AG08395 (cell line): ENCODE results near the gene MMP12.
A peak's percentile ranks its signal among the peaks of the same experiment; 100 is the strongest.

Source experiments
- DNase-seq: peaks from one replicate; pipeline ENCODE4 v3.0.0; 2012; ENCODE audit warnings: mixed read lengths, low spot score

MMP12 gene

GRCh38 chr11:102850973-102851745 is 23.6 kb downstream of the MMP12 start:
- peak; percentile 93 for DNase-seq

DNA sequence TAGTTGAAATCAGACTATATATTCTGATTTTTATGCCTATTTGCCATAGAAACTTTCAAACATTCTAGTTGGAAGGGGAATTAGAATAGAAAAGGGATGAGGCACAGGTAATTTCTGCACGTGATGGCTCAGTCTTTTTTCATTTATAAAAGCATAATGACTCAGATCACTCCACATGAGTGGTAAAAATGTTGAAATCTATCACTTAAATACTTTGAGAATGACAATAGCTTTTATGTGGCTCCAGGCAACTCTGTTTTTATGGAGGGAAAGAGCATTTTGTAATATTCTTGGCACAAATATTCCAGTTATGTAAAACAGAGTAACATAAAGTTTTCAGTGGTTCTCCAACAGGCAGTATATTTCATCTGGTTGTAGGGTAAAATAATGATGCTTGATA is 25.5 kb downstream of the MMP12 start:
- peak; percentile 49 for DNase-seq

GRCh38 chr11:102846292-102846691 is 28.5 kb downstream of the MMP12 start:
- no peak for DNase-seq

GRCh38 chr11:102843489-102843888 is 31.3 kb downstream of the MMP12 start, which contains the start of gene MMP3:
Gene MMP3, minus strand, starts transcription at chr11:102843609. Its CDS starts 63 bp downstream, at chr11:102843546.
- peak; percentile 72 for DNase-seq

GRCh38 chr11:102842930-102843329 is 31.9 kb downstream of the MMP12 start:
- DNase-seq, result no peak

- no peak for DNase-seq
These were observed 34.8 kb downstream of the MMP12 start for GRCh38 chr11:102840018-102840417.

DNA sequence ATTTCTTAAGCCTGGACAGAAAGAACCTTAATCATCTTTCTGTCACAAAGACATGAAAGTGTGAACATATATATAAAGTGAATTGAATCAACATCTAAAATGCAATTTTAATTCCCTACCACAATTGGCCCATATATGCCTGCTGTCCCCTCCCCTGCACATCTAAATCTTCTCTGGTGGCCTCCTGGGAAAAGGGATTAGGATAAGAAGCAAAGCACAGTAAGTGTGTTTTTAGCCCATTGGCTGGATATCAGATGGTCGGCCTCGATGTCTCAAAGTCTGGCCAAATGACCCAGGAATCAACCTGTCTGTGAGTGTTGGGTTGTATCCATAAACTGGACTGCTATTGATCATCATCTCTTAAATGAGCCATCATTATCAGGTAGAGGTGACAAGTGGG is 37.1 kb downstream of the MMP12 start:
- DNase-seq, result no peak

DNA sequence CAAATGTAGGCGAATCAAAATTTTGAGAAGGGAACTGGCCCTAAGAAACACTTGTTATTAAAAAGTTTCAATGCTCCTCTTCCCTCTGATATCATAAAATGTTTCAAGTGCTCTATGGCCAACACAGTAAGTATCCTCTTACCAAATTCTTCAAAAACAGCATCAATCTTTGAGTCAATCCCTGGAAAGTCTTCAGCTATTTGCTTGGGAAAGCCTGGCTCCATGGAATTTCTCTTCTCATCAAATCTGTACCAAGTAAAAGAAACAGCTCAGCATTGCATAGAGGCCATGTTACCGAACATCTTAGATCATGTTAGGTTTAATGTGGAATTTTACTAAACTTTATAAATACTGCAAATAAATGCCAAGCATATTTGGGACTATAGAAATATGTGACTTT is 37.6 kb downstream of the MMP12 start:
- peak; percentile 6 for DNase-seq

- peak; percentile 60 for DNase-seq
These were observed 38.4 kb downstream of the MMP12 start for GRCh38 chr11:102836290-102836875.

DNA sequence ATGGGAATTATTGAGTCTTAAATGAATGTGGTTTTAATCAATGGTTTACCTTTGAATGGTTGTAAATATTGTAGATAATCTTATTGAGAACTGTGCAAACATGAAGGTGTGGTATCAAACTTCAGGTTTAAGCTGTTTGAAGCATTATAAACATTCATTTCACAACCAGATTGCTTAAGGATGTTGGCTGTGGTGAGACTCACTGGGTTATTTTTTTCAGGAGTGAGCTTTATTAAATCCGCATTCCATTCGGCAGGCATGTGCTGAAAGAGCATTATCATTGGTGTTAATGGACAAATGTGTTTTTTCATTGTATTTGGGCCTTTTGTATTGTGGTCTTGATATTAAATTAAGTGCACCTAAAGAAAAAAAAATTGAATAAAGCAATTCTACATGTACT is 41.1 kb downstream of the MMP12 start:
- peak; percentile 18 for DNase-seq

DNA sequence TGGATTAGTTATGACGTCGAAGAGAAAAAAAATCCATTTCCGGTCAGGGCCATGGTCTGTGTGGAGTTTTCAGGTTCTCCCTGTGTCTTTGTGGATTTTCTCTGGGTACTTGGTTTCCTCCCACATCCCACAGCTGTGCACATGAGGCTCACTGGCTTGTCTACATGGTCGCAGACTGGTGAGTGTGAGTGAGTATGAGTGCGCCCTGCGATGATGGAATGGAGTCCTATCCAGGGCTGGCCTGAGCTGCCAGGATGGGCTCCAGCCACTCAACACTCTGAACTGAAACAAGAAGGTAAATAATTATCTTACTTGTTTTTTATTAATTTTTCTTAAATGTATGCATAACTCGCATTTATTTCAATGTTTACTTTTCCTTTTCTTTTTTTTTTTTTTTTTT is 42.2 kb downstream of the MMP12 start:
- no peak for DNase-seq

GRCh38 chr11:102831489-102832440 is 43.0 kb downstream of the MMP12 start:
- DNase-seq, result peak; percentile 81

GRCh38 chr11:102831128-102831488 is 43.7 kb downstream of the MMP12 start:
- no peak for DNase-seq

GRCh38 chr11:102830001-102830727 is 44.6 kb downstream of the MMP12 start:
- DNase-seq, result peak; percentile 20

DNA sequence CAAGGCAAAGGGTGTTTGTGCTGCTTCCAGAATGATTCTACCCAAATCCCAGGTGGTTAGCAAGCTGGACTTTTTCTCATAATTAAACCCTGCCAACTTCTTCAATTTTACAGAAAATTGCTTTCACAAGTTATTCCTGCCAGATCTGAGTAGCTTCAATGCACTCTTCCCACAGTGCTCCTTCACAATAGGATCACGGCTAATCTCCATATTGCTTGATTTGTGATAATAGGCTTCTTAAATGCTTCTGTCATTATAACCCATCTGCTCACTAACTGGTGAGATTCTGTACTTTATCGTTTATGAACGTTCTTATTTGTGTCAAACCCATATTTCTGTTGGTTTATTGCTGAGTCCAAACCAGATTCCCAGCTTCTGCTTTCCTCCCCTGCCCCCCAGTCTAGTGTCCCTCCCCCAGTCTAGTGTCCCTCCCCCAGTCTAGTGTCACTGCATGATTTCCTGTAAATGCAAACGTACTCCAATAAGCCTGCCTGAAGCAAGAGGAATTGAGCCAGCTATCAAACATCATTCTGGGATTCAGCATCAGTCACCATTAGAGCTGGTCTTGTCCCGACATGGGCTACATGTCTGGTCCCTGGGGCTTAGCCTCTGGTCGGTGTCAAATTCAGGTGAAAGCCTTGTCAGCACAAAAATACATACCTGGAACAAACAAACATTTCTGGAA is 45.3 kb downstream of the MMP12 start:
- DNase-seq, result no peak

DNA sequence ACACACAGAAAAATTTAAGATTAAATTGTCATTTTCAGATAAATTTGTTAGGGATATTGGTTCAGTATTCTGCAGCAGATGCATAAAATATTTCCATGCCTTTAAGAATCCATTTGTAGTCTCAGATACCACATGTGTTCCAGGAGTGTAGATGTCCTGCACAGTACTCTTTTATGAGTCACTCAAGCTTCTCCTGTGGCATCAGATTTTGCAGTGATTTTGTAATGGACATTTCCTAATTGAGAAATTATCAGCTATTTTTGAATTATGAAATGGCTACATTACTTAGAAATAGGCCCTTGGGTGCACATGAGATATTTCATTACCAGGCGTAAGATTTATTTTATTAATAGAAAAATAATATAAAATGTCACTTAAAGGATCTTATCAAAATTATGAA is 50.2 kb downstream of the MMP12 start:
- no peak for DNase-seq

GRCh38 chr11:102819491-102819890 is 55.3 kb downstream of the MMP12 start:
- DNase-seq, result no peak

GRCh38 chr11:102813484-102813883 is 61.3 kb downstream of the MMP12 start:
- DNase-seq, result no peak
